Tongue (tissue), 2 donors: ENCODE results near the gene RPS23. TPM values are rescaled to one million over a fixed set of nuclear protein-coding genes. Genes with fewer than 3 reads are reported as not detected.
"Not testable (repeated sequence)": the region's sequence is repeated elsewhere in the genome, so short reads cannot be mapped to it uniquely, and the experiment has no call there.

ENCODE experiments used
- DNase-seq: peaks from one replicate; pipeline ENCODE4 v3.0.0-alpha.2; 2015
- total RNA-seq: library from RNA; depleted of rRNA; stranded (reverse); fragments of >200 nt; gene quantifications from one replicate; pipeline ENCODE4 v1.2.3, GENCODE V29; 2014

Gene RPS23
- total RNA-seq, 1 donor from 2014 or later: 3,761 TPM

GRCh38 chr5:82287625-82288024, 9.5 kb upstream of the RPS23 start:
- no peak for DNase-seq

GRCh38 chr5:82285206-82285605, 7.1 kb upstream of the RPS23 start:
- DNase-seq: no peak

- no peak for DNase-seq
Measured at GRCh38 chr5:82283893-82284292, 5.7 kb upstream of the RPS23 start.

DNA sequence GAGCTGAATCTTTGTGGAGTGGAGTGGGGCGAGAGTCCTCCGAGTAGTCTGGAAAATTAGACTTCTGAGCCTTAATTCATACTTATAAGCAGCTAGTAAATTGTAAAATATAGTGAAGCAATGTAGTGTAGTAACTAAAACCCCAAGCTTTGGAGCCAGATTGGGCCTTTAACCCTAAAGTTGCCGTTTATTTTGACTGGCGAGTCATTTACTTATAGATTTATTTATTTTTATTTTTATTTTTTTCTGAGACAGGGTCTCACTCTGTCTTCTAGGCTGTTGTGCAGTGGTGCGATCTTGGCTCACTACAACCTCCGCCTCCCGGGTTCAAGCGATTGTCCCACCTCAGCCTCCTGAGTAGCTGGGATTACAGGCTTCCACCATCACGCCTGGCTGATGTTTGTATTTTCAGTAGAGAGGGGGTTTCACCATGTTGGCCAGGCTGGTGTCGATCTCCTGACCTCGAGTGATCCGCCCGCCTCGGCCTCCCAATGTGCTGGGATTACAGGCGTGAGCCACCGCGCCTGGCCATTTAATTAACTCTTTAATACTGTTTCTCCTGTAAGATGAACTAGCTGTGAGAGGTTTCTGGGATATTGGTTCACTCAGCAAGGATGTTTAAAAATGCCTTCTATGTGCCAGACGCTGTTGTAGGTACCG, 687 bp upstream of the RPS23 start:
- DNase-seq: no peak

DNA sequence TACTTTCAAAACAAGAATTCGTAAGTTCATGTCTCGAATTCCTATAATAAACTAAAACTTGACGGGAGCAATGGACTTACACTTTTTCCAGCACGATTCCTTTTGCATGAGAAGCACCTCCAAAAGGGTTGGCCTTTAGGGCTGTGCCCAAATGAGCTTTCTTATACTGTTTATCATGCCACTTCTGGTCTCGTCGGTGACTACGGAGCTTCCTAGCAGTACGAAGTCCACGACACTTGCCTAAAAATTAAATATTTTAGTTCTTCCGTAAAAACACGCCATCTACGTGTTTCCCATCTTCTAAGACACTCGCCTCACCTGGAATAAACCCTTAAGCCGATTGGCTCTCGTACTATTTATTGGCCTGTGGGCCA, 554 bp downstream of the RPS23 start:
- DNase-seq: no peak

GRCh38 chr5:82276800-82277612, 1.1 kb downstream of the RPS23 start:
- no peak for DNase-seq

GRCh38 chr5:82275216-82275664, 2.9 kb downstream of the RPS23 start:
- DNase-seq: no peak

GRCh38 chr5:82274343-82275211, 3.6 kb downstream of the RPS23 start:
- no peak for DNase-seq

DNA sequence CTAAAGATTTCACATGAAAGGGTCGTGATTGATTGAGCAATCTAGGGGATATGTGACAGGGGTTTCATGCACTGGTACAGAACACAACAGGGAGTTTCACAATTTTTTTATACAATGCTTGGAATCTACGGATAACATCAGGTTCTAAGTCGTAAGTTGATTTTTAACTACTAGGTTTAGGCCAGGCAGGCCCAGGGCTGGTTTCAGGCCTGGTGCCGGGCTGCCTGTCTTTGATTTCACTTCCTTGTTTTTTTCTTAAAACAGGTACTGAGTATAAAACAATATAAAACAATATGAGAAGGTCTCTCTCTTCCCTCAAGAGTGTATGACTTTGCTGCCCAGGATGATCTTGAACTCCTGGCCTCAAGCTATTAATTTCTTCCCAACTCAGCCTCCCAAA, 4.7 kb downstream of the RPS23 start:
- DNase-seq: not testable (repeated sequence)

DNA sequence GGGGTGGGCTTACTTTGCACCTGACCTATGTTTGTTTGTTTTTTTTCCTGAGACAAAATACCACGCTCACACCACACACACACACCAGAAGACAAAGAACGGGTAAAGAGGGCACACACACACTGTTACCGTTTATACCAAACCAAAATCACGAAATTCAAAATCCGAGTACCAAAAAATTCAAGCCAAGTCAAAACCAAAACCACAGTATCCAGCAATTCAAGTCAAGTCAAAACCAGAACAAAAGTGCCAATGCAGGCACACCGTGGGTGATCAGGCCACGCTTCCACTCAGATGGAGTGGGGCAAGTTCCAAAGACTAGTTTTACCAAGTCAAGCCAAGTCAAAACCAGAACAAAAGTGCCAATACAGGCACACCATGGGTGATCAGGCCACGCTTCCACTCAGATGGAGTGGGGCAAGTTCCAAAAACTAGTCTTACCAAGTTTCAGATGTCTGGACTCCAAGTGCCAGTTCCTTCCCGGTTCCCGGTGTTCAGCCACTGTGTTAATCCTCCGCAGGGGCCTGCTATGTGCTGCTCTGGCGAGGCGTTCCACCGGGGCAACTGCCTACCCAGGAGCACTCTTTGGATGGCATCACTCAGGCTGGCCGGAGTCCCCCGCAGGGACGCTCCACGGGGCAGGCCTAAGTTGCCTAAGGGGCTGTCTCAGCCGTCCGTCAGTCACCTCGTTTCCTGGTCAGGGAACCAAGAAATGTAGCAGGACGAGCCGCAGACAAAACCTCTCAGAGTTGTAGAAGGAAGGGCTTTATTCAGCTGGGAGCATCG, 5.4 kb downstream of the RPS23 start:
- DNase-seq: not testable (repeated sequence)

- not testable (repeated sequence) for DNase-seq
Measured at GRCh38 chr5:82269363-82269762, 8.8 kb downstream of the RPS23 start.

DNA sequence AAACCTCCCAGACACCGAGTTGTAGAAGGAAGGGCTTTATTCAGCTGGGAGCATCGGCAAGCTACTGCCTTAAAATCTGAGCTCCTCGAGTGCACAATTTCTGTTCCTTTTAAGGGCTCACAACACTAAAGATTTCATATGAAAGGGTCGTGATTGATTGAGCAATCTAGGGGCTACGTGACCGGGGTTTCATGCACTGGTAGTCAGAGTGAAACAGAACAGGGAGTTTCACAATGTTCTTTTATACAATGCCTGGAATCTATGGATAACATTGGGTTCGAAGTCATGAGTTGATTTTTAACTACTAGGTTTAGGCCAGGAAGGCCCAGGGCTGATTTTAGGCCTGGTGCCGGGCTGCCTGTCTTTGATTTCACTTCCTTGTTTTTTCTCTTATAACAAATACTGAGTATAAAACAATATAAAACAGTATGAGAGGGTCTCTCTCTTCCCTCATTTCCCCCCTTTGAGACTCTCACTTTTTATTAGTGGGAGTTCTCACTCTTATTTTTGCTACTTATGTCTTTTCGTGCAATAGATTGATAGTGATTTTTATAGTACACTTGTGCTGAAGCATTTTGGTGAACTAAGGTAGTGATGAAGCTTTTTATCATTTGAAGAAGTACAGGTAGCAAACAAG, 10.7 kb downstream of the RPS23 start:
- not testable (repeated sequence) for DNase-seq

DNA sequence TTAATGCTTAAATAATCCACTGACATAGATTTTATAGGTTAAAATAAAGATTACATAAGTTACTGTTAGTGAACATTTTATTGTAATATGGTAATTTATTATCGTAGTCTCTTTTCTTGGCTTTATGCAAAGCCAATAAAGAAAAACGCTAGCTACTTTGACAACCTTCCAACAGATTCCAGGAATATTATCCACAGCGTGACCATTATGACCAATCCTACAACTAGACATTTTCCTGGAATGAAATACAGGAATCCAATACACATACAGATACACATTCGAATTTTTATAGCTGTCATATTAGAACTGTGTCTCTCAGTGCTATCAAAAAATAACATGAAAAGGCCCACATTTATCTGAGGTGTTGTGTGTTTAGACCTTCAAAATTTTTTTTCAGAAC, 13.1 kb downstream of the RPS23 start:
- DNase-seq: peak; percentile 26

GRCh38 chr5:82259172-82259800, 18.9 kb downstream of the RPS23 start:
- peak; percentile 56 for DNase-seq

DNA sequence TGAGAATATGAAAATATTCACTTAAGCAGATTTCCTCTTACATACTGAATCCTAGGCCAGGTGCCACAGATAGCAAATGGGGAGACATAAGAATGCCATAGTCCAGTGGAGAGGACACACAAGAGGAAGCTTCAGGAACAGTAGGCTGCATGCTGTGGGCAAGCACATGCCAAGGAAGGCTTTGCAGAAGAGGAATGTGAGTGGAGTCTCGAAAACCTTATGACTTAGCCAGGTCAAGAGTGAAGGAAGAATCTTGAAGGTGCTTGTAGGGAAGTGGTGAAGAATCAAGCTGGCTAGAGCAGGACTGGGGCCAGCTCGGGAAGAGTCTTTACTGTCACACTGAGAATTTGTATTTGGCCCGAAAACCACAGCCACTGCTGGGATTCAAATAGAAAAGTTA, 20.4 kb downstream of the RPS23 start:
- no peak for DNase-seq

GRCh38 chr5:82257247-82257646, 20.9 kb downstream of the RPS23 start:
- DNase-seq: no peak

GRCh38 chr5:82255844-82256243, 22.3 kb downstream of the RPS23 start:
- DNase-seq: no peak

DNA sequence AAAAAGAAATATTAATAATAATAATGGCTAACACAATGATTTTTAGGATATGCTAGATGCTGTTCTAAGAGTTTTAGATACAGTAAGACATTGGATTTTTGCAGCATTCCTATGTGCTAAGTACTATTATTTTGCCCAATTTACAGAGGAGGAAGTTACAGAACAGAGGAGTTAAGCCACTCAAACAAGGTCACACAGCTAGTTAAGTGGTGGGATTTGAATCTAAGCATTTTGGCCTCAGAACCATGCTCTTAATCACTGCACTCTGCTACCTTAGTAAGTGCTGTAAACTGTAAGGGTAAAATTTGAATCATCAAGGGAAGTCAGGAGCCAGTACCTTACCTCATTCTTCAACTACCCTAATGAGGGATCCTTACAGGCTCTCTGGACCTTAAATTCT, 25.4 kb downstream of the RPS23 start:
- DNase-seq: no peak

GRCh38 chr5:82246960-82247574, 31.1 kb downstream of the RPS23 start:
- no peak for DNase-seq

GRCh38 chr5:82244854-82245635, 33.1 kb downstream of the RPS23 start:
- DNase-seq: no peak
